Motor neuron (in vitro differentiated cells): Measurements from ENCODE around the gene CTRL. TPM values are rescaled to one million over a fixed set of nuclear protein-coding genes. Genes with fewer than 3 reads are reported as not detected.
"Not testable (repeated sequence)": the region's sequence is repeated elsewhere in the genome, so short reads cannot be mapped to it uniquely, and the experiment has no call there.

ENCODE experiments used
- ATAC-seq, 8 experiments: fragments of 200-7000 bp; cut with Tn5 transposase; replicated peaks in 6 of 8; 2 replicates each; pipeline ENCODE4 v1.8.0; 2021; ENCODE audit warnings: mild to moderate bottlenecking in 8 of 8, moderate library complexity in 8 of 8
- H3K27ac ChIP-seq, 2 donors: fragments of 250-450 bp; sonication (Bioruptor Pico); 2 replicates each; pipeline ENCODE4 v1.9.0; 2021; ENCODE audit warnings: antibody characterized with exemption in 2 of 2, mild to moderate bottlenecking in 2 of 2, moderate library complexity in 1 of 2
- H3K4me1 ChIP-seq, 2 donors: fragments of 250-450 bp; sonication (Bioruptor Pico); replicated peaks in 1 of 2; 2 replicates each; pipeline ENCODE4 v1.6.1; 2021; ENCODE audit warnings: antibody characterized with exemption in 2 of 2, mild to moderate bottlenecking in 2 of 2, moderate library complexity in 1 of 2
- H3K4me3 ChIP-seq, 5 donors: fragments of 250-450 bp; sonication (Bioruptor Pico); 2 replicates each; pipeline ENCODE4 v1.9.0; 2021; ENCODE audit warnings: antibody characterized with exemption in 5 of 5, mild to moderate bottlenecking in 5 of 5, moderate library complexity in 4 of 5
- WGBS, 10 experiments: fragments of 450-650 bp; shearing (Covaris generic); methylation state at CpG; one replicate each; pipeline ENCODE4 v1.0.0; 2022; 5-methylcytosine and 5-hydroxymethylcytosine counted together
- in situ Hi-C, 9 experiments: fragments of 400-800 bp; cut with MboI; loops; one replicate each; pipeline ENCODE4 v1.15.0; 2021; ENCODE audit warnings: low sequenced_read_pairs in 9 of 9, low pct_unique_long_range_greater_than_20kb in 2 of 9; ENCODE audit not compliant: unreplicated experiment in 9 of 9
- total RNA-seq, 8 experiments: library from RNA; unstranded; fragments of 300-600 nt; gene quantifications; 2 replicates each; pipeline versions ENCODE4 v1.2.3 to v1.2.4, GENCODE V29; 2022

Gene CTRL
- total RNA-seq, 8 experiments from 2014 or later, result 0.66 to 3.7 (median 2.3) TPM

DNA sequence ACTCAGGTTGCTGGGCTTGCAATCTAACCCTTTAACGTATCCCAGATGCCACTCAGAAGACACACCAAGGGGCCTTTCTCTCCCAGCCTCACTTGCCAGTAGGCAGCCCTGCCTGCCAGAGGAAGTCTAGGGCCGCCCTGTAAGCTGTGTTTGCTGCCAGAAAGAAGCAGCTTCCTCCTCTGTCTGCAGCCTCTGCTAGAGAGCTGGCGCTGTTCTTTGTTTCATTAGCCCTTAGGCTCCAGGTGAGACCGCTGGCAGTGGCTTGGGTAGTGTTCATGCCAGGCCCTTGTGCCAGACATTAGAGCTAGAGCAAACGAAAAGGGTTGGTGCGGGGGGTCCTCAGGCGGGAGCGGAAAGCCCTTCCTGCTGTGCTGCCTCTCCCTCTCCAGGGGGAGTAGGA, 8.9 kb downstream of the CTRL start:
- no peak for ATAC-seq
- H3K4me1 ChIP-seq, result peaks cover 0 to 2% of the 10 kb centered on the region in 2 donors
- in situ Hi-C loops, result no loop called here
- no peak overlapping the region for H3K27ac ChIP-seq
- WGBS, 10 experiments, result 0 to 100% (median 90%) methylated on average over 1 to 5 of the region's 8 CpGs; no CpG with 5 or more reads in 3 of the 10 experiments
- no peak overlapping the region for H3K4me3 ChIP-seq

DNA sequence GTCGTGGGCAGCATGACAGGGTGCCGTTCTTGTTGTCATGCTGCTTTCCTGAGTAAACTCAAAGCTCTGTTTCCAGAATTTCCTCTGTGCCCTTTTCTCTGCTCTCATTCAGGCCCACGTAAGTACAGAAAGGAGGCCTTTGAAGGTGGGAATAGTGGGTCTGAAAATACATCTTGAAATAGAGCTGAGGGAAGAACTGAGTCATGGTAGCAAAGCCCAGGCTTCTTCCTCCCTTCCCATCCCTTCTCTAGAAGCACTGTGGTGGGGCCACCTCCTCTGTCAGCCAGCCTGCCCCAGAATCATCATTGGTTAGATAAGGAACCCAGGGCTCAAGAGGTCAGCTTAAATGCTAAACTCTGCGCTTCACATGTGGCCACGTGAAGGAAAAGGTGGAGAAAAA, 9.4 kb downstream of the CTRL start:
- ATAC-seq, result no peak
- Histone ChIP-seq H3K27ac (no peak overlapping the region), H3K4me3 (no peak overlapping the region), H3K4me1 (peaks cover 0 to 7% of the 10 kb centered on the region in 2 donors)
- WGBS, 10 experiments, result 0 to 94% (median 77%) methylated on average over 1 to 4 of the region's 5 CpGs; no CpG with 5 or more reads in 4 of the 10 experiments
- in situ Hi-C loops, result no loop called here

DNA sequence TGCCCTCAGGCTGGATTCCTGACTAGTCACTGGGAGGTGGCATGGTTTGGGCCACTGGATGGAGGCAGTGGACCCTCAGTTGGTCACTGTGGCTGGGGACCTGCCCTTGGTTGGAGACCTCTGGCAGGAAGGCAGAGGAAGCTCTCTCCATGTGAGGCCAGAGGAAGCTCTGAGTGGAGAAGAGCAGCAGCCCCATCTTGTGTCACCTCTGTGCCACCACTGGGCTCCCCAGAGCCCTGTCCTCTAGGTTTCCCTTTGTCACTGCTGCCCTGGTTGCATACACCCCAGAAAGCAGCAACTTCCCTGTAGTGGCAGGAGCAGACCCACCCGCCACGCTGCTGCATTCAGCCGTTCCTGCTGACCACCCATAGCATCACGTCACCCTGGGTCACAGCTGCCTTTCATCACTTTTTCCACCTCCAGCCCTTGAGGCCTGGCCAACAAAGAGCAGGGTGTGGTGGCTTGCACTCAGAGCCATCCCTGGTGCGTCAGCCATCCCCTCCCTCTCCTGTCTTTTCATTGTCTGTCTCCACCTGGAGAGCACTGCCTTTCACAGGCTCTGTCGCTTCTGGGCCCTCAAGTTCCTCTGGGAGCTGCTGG, 11.9 kb downstream of the CTRL start:
- no peak overlapping the region for H3K4me3 ChIP-seq
- H3K4me1 ChIP-seq, result peaks cover 0 to 10% of the 10 kb centered on the region in 2 donors
- H3K27ac ChIP-seq, result no peak overlapping the region
- WGBS, 10 experiments, result 40 to 100% (median 90%) methylated on average over 1 to 5 of the region's 6 CpGs; no CpG with 5 or more reads in 3 of the 10 experiments
- peak in 2 of 8 experiments; percentile 76 to 82 for ATAC-seq
- in situ Hi-C loops, result no loop called here

DNA sequence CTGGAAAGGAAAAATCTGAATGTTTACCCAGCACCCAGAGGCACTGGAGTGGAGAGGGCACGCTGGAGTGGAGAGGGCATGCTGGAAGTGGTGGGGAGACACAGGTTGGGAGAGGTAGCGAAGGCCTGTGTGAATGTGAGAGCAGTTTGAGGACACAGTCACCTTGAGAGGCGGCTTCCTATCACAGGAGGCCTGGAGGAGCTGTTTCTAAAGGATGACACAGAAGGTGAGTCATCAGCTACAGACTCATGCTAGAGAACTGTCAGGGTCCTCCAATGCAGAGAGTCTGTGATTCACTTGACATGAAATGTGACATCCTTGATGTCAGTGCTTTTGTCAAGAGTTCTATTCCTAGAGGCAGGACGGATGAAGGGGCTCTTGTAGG, 13.8 kb downstream of the CTRL start:
- peak in 7 of 8 experiments; percentile 29 to 98 (median 97) for ATAC-seq
- Histone ChIP-seq H3K4me1 (peaks cover 0 to 10% of the 10 kb centered on the region in 2 donors), H3K4me3 (no peak overlapping the region), H3K27ac (peak overlapping the region; percentile 43 to 71)
- in situ Hi-C loops, result no loop called here
- 20 to 60% (median 57%) methylated on average over 1 to 3 of the region's 4 CpGs; no CpG with 5 or more reads in 5 of the 10 experiments for WGBS, 10 experiments

DNA sequence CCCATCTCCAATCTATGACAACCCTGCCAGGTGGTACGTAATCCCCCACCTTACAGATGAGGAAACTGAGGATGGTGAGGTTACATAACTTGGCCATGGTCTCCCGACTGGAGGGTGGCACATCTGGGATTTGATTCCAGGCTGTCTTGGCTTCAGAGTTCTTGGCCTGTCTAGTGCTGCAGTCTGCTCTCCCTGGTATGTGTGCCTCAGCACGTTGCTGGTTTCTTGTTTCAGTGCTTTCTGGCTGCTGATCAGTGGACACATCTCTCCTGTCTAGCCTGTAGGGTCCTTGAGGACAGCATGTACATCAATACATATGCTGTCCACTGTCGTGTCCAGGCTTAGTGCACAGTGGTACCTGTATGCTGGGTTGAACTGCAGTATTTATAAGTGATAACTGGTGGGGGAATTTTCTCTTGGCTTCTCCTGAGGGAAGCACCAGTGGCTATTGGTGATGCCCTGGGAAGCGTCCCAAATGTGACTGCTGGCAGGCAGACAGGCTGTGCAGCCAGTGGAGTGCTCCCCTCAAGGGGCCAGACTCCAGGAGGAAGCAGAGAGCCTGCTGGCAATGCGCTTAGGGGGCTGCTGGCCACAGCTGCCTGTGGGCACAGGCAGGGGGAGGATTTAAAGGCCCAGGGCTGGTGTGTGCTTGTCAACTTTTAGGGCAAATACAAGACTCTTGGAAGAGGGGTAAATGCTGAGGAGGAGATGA, 14.4 kb downstream of the CTRL start:
- Histone ChIP-seq H3K4me1 (peaks cover 0 to 10% of the 10 kb centered on the region in 2 donors), H3K4me3 (no peak overlapping the region), H3K27ac (peak overlapping the region; percentile 22 to 71)
- in situ Hi-C loops, result no loop called here
- WGBS, 10 experiments, result 5 to 83% (median 41%) methylated on average over 1 to 5 of the region's 6 CpGs; no CpG with 5 or more reads in 3 of the 10 experiments
- peak in 5 of 8 experiments; percentile 63 to 71 (median 70) for ATAC-seq

DNA sequence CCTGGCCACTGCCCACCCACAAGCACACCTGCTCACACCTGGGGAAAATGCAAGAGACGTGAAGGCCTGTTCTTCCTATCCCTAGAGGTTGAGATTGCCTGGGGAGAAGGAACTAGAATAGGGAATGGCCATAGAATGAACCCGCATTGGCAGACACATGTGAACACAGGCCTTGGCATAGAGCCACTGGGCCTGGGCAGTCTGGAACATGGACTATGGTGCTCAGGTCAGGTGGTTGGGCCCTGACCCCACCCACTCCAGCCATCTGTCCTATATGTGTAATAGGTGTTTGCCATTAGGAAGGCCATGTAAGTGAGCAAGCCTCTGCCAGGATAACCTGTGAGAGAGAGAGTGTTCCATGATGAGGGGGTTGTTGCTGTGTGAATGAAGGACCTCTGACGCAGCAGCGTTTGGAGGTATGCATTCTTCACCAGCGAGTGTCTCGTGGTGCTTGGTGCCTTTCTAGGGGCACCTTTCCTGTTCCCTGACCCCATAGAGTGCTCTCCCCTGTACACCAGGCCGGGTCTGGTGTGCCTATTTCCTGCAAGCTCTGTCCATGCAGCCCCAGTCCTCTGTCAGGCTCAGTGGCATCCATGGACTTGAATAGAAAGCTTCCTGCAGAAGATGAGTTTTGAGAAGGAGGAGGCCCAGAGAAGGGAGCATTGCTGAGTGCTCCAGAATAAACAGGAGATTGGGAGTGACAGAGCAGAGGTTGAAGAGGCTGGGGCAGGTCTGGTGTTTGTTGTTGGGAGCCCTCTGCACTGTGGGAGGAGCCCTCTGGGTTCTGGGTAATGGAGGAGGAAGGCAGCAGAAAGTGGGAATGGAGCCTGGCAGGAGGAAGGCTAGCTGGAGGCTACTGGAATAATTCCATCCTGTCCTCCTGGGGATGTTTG, 15.6 kb downstream of the CTRL start:
- 43 to 100% (median 87%) methylated on average over 1 to 3 of the region's 7 CpGs; no CpG with 5 or more reads in 4 of the 10 experiments for WGBS, 10 experiments
- in situ Hi-C loops, result no loop called here

DNA sequence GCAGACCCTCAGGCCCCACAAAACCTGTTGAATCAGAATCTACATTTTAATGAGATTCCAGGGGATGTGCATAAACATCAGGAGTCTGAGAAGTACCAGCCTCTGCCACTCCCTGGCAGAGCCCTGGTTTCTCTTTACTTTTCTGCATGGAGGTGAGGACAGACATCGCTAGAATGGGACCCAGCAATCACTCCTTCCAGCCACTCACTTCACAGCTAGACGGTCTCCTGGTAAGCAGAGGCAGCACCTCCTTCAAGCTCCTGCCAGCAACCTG, 16.2 kb downstream of the CTRL start:
- no CpG with 5 or more reads among the region's 2 CpGs for WGBS, 10 experiments
- peaks cover 0 to 10% of the 10 kb centered on the region in 2 donors for H3K4me1 ChIP-seq
- in situ Hi-C loops, H3K27ac ChIP-seq, H3K4me3 ChIP-seq: not testable (repeated sequence)
- ATAC-seq, result peak in 1 of 8 experiments; percentile 84

More for the DNA sequence above, 15.6 kb downstream of the CTRL start:
- Histone ChIP-seq H3K4me1 (peaks cover 0 to 10% of the 10 kb centered on the region in 2 donors), H3K4me3 (no peak overlapping the region), H3K27ac (no peak overlapping the region)
- peak in 3 of 8 experiments; percentile 6 to 20 (median 17) for ATAC-seq

DNA sequence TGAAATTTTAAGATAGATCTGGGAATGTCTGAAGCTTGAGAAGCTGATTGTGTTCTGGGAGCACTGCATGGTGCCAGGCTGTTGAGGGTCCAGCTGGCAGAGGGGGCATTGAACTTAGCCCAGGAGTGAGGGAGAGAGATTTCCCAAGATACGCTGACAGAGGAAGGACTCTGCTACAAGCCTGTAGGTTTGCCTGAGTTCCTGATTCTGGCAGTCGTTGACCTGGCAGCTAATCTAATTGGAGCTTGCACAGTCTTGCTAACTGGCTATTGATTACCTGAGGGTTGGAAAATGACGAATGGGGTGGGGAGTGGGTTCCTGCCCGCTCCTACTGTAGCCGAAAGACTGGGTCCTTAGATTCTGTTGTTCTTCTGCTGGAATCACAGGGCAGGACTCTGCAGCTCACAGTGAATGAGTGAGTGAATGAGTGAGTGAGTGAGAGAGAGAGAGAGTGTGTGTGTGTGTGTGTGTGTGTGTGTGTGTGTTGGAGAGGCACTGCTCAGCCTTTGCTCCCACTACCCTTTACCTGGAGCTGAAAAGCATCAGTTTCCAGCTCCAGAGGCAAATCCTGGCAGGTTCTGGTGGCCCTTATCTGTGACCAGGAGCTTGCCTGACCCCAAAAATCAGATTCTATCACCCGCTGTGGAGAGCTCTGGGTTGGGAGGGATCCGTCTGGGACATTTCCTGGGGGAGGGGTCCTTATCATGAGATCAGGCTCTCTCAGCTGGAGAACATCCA, 16.7 kb downstream of the CTRL start:
- Histone ChIP-seq H3K4me3 (no peak overlapping the region), H3K27ac (no peak overlapping the region), H3K4me1 (peaks cover 0 to 10% of the 10 kb centered on the region in 2 donors)
- ATAC-seq, result peak in 1 of 8 experiments; percentile 34
- 53 to 100% (median 84%) methylated on average over 1 to 5 of the region's 7 CpGs; no CpG with 5 or more reads in 4 of the 10 experiments for WGBS, 10 experiments
- in situ Hi-C loops, result no loop called here

DNA sequence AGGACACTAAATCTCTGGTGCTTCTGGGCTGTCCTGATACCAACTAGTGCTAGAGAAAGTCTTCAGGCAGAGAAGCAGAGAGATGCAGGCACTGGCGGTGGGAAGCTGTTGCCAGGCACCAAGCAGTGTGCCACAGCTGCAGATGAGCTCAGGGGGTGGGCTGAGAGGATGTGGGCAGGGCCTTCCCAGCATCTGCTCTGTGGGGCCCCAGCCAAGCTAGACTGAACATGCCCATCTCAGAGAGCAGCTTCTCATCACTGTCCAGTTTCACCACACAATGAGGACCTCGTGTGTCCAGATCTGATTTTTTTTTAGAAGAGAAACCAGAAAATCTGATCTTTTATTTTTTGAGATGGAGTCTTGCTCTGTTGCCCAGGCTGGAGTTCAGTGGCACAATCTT, 21.5 kb downstream of the CTRL start:
- no peak overlapping the region for H3K4me3 ChIP-seq
- WGBS, 10 experiments, result 63 to 100% (median 80%) methylated on average over 1 of the region's 2 CpGs; no CpG with 5 or more reads in 5 of the 10 experiments

DNA sequence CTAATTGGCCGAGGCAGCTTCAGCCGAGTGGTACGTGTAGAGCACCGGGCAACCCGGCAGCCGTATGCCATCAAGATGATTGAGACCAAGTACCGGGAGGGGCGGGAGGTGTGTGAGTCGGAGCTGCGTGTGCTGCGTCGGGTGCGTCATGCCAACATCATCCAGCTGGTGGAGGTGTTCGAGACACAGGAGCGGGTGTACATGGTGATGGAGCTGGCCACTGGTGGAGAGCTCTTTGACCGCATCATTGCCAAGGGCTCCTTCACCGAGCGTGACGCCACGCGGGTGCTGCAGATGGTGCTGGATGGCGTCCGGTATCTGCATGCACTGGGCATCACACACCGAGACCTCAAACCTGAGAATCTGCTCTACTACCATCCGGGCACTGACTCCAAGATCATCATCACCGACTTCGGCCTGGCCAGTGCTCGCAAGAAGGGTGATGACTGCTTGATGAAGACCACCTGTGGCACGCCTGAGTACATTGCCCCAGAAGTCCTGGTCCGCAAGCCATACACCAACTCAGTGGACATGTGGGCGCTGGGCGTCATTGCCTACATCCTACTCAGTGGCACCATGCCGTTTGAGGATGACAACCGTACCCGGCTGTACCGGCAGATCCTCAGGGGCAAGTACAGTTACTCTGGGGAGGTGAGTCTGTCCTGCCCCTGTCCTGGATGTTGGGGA, 22.5 kb downstream of the CTRL start:
- Histone ChIP-seq H3K4me1 (no peaks in the 10 kb centered on the region), H3K4me3 (no peak overlapping the region), H3K27ac (no peak overlapping the region)
- ATAC-seq, result no peak
- in situ Hi-C loops, result no loop called here
- WGBS, 10 experiments, result 40 to 100% (median 96%) methylated on average over 1 to 9 of the region's 36 CpGs; no CpG with 5 or more reads in 4 of the 10 experiments

More for the DNA sequence above, 21.5 kb downstream of the CTRL start:
- peak; percentile 79 to 99 (median 92) for ATAC-seq
- no peaks in the 10 kb centered on the region for H3K4me1 ChIP-seq
- in situ Hi-C loops, result no loop called here
- no peak overlapping the region for H3K27ac ChIP-seq

DNA sequence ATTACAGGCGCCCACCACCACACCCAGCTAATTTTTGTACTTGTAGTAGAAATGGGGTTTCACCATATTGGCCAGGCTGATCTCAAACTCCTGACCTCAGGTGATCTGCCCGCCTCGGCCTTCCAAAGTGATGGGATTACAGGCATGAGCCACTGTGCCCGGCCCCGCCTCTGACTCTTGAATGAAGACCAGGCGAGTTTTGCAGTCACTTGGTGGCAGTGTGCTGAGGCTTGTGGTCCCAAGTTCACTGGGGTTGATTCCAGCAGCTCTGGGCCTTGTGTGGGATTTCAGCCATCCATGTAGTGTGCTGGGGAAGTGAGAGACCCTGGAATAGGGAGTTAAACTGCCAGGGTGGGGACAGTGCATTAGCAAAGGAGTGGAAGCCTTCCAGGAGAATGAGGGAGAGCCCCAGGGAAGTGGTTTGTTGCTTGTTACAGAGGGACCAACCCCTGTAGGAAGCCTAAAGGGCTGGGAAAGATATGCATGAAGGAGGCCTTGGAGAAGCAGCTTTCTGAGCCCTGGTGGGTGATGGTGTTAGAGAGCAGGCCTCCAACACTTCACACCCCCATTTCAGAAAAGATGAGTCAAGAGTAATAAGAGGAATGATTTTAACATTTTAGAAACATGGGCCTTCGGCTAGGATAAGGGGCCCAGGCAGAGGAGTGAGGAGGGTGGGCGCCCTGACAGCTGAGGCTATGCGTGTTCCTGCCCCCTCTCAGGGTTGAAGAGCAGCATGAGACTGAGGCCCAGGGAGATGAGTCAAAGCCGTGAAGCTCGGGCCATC, 24.1 kb downstream of the CTRL start:
- in situ Hi-C loops, result no loop called here
- ATAC-seq, result peak in 2 of 8 experiments; percentile 51 to 71
- H3K27ac ChIP-seq, result no peak overlapping the region
- no peaks in the 10 kb centered on the region for H3K4me1 ChIP-seq
- no peak overlapping the region for H3K4me3 ChIP-seq
- 89 to 100% (median 95%) methylated on average over 1 to 11 of the region's 11 CpGs; no CpG with 5 or more reads in 3 of the 10 experiments for WGBS, 10 experiments
